Superior temporal gyrus (tissue), 1 donor: ENCODE data around the gene TRIM22.
A peak's percentile ranks its signal among the peaks of the same experiment; 100 is the strongest.
"Not testable (repeated sequence)": the region's sequence is repeated elsewhere in the genome, so short reads cannot be mapped to it uniquely, and the experiment has no call there.

Experiments used
- DNase-seq: peaks from one replicate; pipeline ENCODE4 v3.0.0-alpha.2; 2016; ENCODE audit errors: extremely low spot score

The TRIM22 gene, protein sequence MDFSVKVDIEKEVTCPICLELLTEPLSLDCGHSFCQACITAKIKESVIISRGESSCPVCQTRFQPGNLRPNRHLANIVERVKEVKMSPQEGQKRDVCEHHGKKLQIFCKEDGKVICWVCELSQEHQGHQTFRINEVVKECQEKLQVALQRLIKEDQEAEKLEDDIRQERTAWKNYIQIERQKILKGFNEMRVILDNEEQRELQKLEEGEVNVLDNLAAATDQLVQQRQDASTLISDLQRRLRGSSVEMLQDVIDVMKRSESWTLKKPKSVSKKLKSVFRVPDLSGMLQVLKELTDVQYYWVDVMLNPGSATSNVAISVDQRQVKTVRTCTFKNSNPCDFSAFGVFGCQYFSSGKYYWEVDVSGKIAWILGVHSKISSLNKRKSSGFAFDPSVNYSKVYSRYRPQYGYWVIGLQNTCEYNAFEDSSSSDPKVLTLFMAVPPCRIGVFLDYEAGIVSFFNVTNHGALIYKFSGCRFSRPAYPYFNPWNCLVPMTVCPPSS

DNA sequence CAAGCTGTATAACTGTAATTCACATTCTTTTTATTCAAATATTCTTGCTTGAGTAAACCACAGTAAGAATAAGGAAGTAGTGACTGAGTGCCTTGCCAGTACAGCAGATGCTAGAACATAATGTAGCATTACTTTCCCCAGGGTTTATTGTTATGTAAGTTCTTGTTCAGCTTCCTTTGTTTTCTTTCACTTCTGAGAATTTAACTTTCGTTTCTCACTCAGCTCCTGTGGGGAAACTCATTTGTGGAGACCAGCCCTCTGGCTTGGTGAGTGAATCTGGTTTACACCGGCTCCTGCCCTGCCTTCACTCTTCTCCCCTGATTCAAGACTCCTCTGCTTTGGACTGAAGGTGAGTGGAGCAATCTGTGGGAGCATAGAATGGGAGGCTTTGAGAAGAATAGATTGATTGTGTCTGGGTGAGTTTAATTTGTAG lies at the start of gene TRIM22:
Gene TRIM22 (plus strand): TSS at position 240 of the 433 bp plus-strand sequence. CDS start 6,443 bp downstream, outside the sequence.
- DNase-seq = peak; percentile 66

DNA sequence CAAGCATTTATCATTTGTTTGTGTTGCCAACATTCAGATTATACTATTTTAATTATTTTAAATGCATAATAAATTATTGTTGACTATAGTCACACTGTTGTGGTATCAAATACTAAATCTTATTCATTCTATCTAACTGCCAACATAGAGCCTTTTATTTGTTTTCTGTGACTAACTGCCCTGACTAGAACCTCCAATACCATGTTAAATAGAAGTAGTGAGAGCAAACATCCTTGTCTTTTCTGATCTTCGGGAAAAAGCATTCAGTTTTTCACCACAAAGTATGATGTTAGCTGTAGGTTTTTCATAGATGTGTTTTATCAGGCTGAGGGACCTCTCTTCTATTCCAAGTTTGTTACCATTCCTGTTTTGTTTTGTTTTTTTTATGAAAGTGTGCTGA lies 49.6 kb upstream of the TRIM22 start:
- DNase-seq = no peak

DNA sequence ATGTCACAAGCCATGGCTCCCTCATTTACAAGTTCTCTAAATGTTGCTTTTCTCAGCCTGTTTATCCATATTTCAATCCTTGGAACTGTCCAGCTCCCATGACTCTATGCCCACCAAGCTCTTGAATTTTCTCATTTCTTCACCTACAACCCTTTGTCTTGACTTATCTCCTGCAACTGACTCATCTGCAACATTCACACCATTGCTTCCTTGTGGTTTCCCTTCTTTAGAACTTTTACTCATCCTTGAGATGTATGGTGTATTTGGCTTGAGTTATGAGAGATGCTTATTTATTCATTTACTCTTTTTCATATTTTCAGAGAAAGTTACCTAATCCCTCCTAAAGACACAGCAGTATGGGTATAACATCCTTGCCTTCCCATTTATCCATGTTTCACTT lies 46.0 kb upstream of the TRIM22 start:
- DNase-seq = no peak

DNA sequence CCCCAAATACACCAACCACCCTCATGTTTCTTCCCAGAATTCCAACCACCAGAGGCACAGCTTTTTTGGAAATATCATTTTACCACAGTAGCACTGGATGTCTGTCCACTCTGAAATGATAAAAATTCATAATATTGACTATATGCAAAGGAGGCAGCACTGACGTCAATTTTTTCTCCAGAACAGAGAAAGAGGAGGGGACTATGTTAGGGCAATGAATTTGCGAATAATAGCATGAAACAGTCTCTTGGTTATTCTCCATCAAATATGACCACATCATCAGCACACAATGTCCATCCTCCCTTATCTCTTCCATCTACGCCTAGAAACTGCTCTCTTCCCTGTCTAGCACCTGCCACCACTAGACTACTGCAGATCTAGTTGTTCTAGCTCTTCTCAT lies 43.5 kb upstream of the TRIM22 start:
- no peak for DNase-seq

DNA sequence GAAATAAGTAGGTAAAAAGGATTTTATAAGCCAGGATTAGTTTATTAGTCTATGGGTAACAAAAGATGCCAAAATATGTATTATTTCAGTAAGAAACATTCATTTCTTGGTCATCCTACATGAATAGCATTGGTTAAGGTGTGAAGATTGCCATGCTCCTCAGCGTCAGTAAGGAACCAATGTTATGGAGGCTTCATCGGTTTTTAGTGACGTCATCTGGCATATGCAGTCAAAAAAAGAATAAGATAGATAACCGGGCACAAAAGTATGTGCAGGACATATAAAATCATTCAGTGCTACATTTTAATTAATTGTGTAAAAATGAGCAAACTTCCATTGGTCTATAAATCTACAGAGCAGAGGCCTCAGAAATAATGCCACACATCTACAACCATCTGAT lies 34.1 kb upstream of the TRIM22 start:
- no peak for DNase-seq

DNA sequence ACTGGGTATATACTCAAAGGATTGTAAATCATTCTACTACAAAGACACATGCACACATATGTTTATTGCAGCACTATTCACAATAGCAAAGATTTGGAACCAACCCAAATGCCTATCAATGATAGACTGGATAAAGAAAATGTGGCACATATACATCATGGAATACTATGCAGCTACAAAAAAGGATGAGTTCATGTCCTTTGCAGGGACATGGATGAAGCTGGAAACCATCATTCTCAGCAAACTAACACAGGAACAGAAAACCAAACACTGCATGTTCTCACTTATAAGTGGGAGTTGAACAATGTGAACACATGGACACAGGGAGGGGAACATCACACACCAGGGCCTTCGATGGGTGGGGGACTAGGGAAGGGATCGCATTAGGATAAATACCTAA lies 32.6 kb upstream of the TRIM22 start:
- DNase-seq = not testable (repeated sequence)

DNA sequence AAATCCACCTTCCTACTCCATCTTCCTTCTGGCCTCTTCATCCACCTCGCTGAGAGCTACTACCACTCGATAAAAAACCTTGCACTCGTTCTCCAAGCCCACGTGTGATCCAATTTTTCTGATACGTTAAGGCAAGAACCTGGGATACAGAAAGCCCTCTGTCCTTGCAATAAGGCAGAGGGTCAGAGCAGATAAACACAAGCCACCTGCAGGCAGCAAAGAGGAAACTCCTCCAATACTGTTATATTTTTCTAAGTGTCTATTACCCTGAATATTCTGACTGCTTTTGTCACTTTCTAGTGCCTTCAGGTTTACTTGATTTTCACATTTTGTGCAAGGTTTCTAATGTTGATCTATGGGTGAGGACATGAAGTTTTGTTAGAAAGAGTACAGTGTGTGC lies 31.3 kb upstream of the TRIM22 start:
- no peak for DNase-seq

DNA sequence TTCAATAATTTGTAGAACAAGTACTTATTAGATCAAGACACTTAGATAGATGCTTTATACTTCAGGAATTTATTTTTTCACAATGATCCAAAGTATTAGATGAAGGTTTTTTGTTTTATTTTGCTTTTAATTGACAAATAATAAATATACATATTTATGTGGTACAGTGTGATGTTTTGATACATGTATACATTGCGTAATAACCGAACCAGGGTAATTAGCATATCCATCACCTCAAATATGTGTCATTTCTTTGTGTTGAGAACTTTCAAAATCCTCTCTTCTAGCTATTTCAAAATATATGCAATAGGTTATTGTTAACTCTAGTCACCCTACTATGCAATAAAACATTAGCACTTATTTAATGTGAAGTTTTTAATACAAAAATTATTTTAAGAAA lies 26.1 kb upstream of the TRIM22 start:
- no peak for DNase-seq

DNA sequence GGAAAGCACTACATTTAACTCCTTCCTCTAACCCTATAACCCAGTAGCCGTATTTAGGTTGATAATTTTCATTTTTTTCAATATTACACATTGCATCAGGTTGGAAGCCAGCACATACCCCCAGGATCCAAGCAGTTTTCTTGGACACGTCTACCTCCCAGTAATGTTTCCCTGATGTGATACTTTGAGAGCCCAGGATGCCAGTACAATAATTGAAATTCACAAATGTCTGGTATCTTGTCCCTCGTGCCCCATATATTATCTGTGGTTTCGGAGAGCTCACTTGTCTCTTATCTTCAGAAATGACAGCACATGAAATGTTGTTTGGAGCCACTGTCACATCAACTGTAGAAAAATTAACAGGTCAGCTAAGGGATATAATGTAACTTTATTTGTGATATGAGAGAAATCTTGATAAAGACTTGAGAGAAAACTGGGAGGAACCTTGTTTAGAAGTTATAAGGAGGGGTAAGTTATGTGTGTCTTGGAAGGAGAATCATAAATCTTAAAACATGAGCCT lies 24.5 kb upstream of the TRIM22 start:
- no peak for DNase-seq

DNA sequence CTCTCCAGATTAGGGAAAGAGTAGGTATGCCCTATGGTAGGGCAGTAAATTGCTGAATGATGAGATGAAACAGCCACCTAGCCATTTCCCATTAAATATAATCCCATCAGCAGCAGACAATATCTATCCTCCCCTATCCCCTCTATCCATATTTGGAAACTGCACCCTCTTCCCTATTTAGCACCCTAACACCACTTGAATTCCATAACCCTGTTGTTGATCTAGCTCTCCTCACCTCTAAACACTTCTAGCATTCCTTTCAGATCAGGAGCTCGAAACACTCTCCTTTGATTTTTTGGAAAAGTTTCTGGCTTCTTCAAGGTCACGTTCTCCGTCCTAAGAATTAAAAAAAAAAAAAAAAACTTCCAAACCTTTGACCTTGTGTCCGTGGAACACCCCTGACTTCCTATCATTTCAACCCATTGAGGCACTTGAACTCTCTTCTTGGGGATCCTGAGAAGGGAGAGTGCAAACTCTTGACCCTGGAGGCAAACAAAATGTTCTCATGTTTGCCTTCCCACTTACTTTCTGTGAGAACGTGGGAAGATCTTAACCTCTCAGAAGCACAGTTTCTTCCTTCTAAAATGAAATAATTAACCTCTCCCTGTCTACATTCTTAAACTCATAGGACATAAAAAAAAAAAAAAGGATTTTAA lies 23.7 kb upstream of the TRIM22 start:
- DNase-seq = no peak

DNA sequence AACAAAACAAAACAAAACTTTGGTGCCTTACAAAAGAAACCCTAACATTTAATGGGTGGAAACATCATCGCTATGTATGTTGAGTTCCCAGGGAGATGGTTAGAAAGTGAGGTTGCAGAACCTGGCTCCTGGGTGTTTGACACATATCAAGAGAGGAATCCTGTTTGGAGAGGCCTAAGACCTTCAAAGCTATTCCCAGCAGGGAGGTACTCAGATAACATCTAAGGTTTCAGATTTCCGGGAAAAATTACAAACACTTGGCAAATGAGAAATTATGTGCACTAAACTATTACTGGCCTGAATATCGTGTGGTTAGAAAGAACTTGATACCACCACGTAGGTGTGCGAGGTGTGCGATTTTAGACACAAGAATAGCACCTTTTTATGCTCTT lies 23.2 kb upstream of the TRIM22 start:
- DNase-seq = no peak

DNA sequence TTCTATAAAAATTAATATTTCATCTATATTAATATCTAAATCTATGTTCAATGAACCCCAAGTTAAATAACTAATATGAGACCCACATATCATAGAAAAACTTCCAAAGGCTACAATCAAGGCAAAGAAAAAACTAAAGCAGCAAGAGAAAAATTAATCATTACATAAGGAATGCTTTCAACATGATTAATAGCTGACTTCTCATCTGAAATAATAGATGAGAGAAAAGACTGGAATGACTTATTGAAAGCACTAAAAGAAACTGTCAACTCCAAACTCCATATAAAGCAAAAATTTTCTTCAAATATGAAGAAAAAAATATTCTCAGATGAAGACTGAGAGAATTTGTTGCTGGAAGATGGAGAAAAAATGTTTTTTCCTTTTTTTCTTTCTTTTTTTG lies 17.8 kb upstream of the TRIM22 start:
- DNase-seq = no peak

DNA sequence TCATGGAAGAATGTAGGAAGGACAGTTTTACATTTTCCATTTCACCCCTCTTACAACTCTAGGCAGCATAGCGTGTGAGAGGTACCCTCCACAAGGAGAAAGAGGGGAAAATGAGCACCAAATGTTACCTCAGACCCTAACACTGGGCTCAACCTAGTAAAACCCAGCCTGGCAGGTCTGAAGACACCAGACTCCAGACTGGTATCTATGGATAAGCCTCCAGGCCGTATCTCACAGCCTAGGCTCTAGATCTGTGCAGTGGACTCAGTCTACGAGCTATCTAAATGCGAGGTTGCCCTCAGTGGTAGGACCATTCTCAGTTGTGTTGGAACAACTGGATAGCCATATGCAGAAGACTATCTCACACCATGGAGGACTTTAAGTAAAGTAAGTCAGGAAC lies 15.2 kb upstream of the TRIM22 start:
- no peak for DNase-seq

DNA sequence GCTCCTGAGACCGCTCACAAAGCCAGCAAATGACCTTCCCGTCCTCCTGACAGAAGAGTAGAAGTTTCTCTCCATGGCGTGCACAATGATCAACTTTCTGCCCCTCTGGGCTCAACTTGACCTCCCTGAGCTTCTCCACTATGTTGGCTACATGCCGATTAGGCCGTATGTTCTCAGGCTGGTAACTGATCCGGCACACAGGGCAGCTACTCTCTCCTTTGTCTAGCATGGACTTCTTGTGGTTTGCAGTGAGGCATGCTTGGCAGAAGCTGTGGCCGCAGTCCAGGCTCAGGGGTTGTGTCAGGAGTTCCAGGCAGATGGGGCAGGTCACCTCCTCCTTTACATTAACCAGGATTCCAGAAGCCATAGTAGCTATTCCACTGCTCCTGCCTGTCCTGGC lies 9.8 kb upstream of the TRIM22 start:
- no peak for DNase-seq

DNA sequence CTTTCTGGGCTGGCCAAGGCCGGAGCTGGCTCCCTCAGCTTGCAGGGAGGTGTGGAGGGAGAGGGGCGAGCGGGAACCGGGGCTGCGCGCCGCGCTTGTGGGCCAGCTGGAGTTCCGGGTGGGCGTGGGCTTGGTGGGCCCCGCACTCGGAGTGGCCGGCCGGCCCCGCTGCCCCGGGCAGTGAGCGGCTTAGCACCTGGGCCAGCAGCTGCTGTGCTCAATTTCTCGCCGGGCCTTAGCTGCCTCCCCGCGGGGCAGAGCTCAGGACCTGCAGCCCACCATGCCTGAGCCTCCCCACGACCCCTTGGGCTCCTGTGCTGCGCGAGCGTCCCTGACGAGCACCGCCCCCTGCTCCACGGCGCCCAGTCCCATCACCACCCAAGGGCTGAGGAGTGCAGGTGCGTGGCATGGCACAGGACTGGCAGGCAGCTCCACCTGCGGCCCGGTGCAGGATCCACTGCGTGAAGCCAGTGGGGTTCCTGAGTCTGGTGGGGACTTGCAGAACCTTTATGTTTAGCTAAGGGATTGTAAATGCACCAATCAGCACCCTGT lies 6.6 kb upstream of the TRIM22 start:
- DNase-seq = not testable (repeated sequence)

DNA sequence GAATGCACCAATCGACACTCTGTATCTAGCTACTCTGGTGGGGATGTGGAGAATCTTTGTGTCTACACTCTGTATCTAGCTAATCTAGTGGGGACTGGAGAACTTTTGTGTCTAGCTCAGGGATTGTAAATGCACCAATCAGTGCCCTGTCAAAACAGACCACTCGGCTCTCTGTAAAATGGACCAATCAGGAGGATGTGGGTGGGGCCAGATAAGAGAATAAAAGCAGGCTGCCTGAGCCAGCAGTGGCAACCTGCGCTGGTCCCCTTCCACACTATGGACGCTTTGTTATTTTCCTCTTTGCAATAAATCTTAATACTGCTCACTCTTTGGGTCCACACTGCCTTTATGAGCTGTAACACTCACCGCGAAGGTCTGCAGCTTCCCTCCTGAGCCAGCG lies 6.0 kb upstream of the TRIM22 start:
- not testable (repeated sequence) for DNase-seq

DNA sequence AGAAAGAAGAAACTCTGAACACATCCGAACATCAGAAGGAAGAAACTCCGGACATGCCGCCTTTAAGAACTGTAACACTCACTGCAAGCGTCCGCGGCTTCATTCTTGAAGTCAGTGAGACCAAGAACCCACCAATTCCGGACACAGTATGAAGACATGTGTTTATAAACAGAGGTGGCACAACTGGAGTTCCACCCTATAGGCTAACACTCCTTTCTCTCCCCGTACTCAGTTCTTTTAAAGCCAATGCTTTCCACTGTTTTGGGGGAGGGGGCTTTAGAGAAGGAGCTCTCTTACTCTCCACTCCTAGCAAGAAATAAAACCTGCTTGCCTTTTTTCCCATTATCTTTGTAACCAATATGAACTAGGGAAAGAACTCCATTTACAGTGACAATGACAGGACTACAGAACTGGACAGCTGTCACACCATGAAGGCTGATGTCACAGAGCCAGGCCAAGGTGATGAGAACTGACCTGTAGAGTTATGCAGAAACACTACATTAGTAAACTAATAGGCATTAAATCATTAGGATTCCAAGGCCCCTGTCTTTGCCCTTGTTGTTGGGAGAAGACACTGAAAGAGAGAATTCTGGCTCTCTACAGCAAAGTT lies 5.4 kb upstream of the TRIM22 start:
- DNase-seq = no peak

DNA sequence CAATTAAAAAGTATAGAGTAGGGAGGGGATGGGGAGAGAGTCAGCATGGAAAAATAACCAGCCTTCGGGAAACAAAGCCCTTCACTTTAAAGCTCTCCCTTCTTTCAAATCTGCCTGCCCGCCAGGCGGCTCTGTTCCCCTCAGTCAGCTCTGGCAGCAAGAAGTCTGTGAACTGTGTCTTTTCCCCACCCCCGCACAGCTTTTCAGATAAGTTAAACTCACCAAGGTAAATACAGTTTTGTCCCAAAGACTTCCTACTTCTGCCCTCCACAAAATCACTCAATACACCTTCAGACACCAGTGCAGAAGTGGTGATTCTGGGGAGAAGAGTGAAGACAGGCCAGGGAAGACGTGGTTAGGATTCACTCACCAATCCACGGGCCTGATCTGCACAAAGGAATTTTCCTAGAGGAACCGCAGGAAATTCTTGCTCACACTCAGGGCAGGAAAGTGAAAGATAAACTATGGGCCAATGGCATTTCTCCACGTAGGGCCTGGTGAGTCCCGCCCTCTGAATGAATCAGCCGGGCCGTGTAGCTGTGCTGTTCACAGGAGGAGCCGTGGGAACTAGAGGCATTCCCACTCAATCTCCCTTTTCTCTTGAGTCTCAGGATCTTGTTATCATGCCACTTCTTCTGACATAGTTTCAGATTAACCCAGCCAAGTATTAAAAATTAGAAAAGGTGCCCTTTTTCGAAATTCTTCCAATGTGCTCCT lies 4.8 kb upstream of the TRIM22 start, which contains the start of gene TRIM5:
Gene TRIM5 (minus strand): TSS at position 429 of the 717 bp plus-strand sequence. CDS start 4,897 bp downstream, outside the sequence.
- peak; percentile 60 for DNase-seq

DNA sequence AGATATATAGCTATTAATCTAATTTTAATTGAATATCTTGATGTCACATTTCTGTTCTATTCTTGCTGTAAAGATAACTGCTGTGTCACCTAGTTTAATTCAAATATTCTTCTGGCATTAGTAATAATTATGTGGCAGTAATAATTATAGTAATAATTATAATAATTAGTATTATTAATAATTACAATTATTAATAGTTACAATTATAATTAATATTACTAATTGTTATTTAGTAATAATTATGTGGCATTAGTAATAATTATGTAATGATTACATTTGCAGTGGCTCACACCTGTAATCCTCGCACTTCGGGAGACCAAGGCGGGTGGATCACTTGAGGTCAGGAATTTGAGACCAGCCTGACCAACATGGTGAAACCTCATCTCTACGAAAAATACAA lies 3.2 kb upstream of the TRIM22 start:
- no peak for DNase-seq

DNA sequence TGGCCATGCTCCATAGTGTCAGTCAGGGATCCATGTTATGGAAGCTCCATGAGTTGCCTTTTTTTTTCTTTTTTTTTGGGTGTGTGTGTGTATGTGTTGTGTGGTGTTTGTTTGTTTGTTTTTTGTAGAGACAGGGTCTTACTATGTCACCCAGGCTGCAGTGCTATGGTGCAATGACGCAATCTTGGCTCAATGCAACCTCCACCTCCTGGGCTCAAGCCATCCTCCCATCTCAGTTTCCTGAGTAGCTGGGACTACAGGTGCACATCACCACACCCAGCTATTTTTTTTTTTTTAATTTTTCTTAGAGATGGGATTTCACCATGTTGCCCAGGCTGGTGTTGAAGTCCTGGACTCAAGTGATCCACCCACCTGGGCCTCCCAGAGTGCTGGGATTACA lies 1.1 kb upstream of the TRIM22 start:
- no peak for DNase-seq

DNA sequence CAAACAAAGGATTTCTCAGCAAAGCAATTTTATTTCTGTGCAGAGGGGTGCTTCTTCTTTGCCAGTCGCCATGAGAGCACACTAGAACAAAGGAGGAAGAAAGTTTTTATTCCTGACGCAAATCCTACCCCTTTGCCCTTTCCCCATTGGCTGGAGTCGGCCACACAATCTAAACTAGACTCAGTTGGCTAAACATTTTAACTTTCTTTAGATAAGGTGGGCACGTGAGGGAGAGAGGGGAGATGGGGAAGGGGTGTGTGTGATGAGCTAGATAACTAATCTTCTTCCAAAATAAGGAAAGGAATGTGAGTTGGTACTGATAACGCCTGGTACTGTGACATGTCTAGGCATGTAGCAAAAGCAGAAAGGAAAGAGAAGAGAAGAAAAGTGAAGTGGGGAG lies 626 bp downstream of the TRIM22 start:
- DNase-seq = no peak
